HEK293 (cell line): ENCODE data around the gene EXD1.

Source experiments
- CTCF ChIA-PET: fragments of 350-600 bp; formaldehyde crosslinking; extraction: SDS; loops from one replicate; lab custom pipeline; 2021; ENCODE audit warnings: antibody characterized with exemption; lab: Yijun Ruan, JAX
- POLR2A ChIA-PET: fragments of 300-600 bp; formaldehyde crosslinking; extraction: SDS; loops from one replicate; lab custom pipeline; 2020; ENCODE audit warnings: antibody characterized with exemption, inconsistent platforms; lab: Yijun Ruan, JAX
- H3K27ac ChIP-seq: fragments of 200-500 bp; sonication (Bioruptor generic); 2 replicates; pipeline ENCODE4 v1.5.1; 2014; ENCODE audit warnings: low read depth, low read length, control low read depth, inconsistent platforms; ENCODE audit errors: extremely low read depth
- H3K36me3 ChIP-seq, 2 experiments: fragments of 200-500 bp in 1 of 2; sonication (Bioruptor generic) in 1 of 2; 1 replicate in 1 of 2; 2 replicates in 1 of 2; pipeline ENCODE4 v1.5.1; 2014 to 2017; ENCODE audit warnings: inconsistent platforms in 2 of 2, low read length in 2 of 2; ENCODE audit not compliant: control insufficient read depth in 2 of 2, insufficient read depth in 1 of 2
- H3K4me1 ChIP-seq: fragments of 200-500 bp; sonication (Bioruptor generic); 2 replicates; pipeline ENCODE4 v1.5.1; 2014; ENCODE audit warnings: mild to moderate bottlenecking, low read length, inconsistent platforms; ENCODE audit not compliant: control insufficient read depth, insufficient read depth
- H3K4me3 ChIP-seq: 2 replicates; pipeline ENCODE4 v1.5.1; 2011; ENCODE audit warnings: low read depth, mild to moderate bottlenecking, control low read depth, low read length, moderate library complexity
- H3K9me3 ChIP-seq: fragments of 200-500 bp; sonication (Bioruptor generic); 2 replicates; pipeline ENCODE4 v1.5.1; 2014; ENCODE audit warnings: low read depth, low read length, inconsistent platforms; ENCODE audit not compliant: control insufficient read depth, insufficient read depth
- BCL6B ChIP-seq: fragments of 450-650 bp; formaldehyde crosslinking; IDR thresholded peaks from 2 replicates; pipeline ENCODE4 v1.5.1; 2017; ENCODE audit warnings: missing biosample characterization, missing genetic modification characterization
- ELK4 ChIP-seq: IDR thresholded peaks from 2 replicates; pipeline ENCODE4 v1.6.1; 2011; ENCODE audit warnings: mild to moderate bottlenecking, low read depth, low read length, borderline replicate concordance
- OSR2 ChIP-seq: fragments of 450-650 bp; formaldehyde crosslinking; IDR thresholded peaks from 2 replicates; pipeline ENCODE4 v1.5.1; 2016; ENCODE audit warnings: missing biosample characterization, missing genetic modification characterization
- ZBTB20 ChIP-seq: fragments of 450-650 bp; formaldehyde crosslinking; IDR thresholded peaks from 2 replicates; pipeline ENCODE4 v1.5.1; 2016; ENCODE audit warnings: missing biosample characterization, missing genetic modification characterization
- ZBTB21 ChIP-seq: fragments of 450-650 bp; formaldehyde crosslinking; IDR thresholded peaks from 2 replicates; pipeline ENCODE4 v1.5.1; 2017; ENCODE audit warnings: missing biosample characterization, missing genetic modification characterization
- ZBTB49 ChIP-seq: fragments of 450-650 bp; formaldehyde crosslinking; IDR thresholded peaks from 2 replicates; pipeline ENCODE4 v1.5.1; 2016; ENCODE audit warnings: missing biosample characterization, missing genetic modification characterization, low read depth
- ZBTB8A ChIP-seq: fragments of 450-650 bp; formaldehyde crosslinking; IDR thresholded peaks from 2 replicates; pipeline ENCODE4 v1.5.1; 2016; ENCODE audit warnings: missing biosample characterization, missing genetic modification characterization
- ZNF341 ChIP-seq: fragments of 450-650 bp; formaldehyde crosslinking; IDR thresholded peaks from 2 replicates; pipeline ENCODE4; 2016; ENCODE audit warnings: low read depth, missing biosample characterization, missing genetic modification characterization
- ZNF366 ChIP-seq: fragments of 450-650 bp; formaldehyde crosslinking; conservative IDR thresholded peaks from 2 replicates; pipeline ENCODE4 v1.5.1; 2016; ENCODE audit warnings: missing biosample characterization, missing genetic modification characterization
- ZNF513 ChIP-seq: fragments of 450-650 bp; IDR thresholded peaks from 2 replicates; pipeline ENCODE4 v1.5.1; 2018; ENCODE audit warnings: missing biosample characterization, missing genetic modification characterization
- ZNF544 ChIP-seq: fragments of 450-650 bp; formaldehyde crosslinking; IDR thresholded peaks from 2 replicates; pipeline ENCODE4 v1.5.0; 2017; ENCODE audit warnings: missing biosample characterization, missing genetic modification characterization
- ZNF701 ChIP-seq: fragments of 450-650 bp; formaldehyde crosslinking; IDR thresholded peaks from 2 replicates; pipeline ENCODE4 v1.5.1; 2016; ENCODE audit warnings: missing biosample characterization, missing genetic modification characterization
- TF ChIP-seq, protein P1 (sequence below): fragments of 450-650 bp; formaldehyde crosslinking; IDR thresholded peaks from 2 replicates; pipeline ENCODE4 v1.5.1; 2016; ENCODE audit warnings: missing biosample characterization, missing genetic modification characterization
- TF ChIP-seq, protein P2 (sequence below): fragments of 450-650 bp; formaldehyde crosslinking; IDR thresholded peaks from 2 replicates; pipeline ENCODE4 v1.5.1; 2016; ENCODE audit warnings: missing biosample characterization, missing genetic modification characterization

The EXD1 gene

GRCh38 chr15:41256103-41256502, 25.5 kb upstream of the EXD1 start:
- H3K4me1 ChIP-seq: no peaks in the 10 kb centered on the region
- TF ChIP-seq ZBTB20 (tag by site-specific recombination) (no peak), ZBTB8A (no peak), BCL6B (tag by site-specific recombination) (no peak), ZBTB49 (tag by site-specific recombination) (no peak), ZBTB21 (tag by site-specific recombination) (no peak), ZNF513 (no peak), ZNF701 (tag by site-specific recombination) (no peak), ZNF341 (tag by site-specific recombination) (no peak), ELK4 (no peak), ZNF366 (tag by site-specific recombination) (no peak)
- TF ChIP-seq, protein P1, sequence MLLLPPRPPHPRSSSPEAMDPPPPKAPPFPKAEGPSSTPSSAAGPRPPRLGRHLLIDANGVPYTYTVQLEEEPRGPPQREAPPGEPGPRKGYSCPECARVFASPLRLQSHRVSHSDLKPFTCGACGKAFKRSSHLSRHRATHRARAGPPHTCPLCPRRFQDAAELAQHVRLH (tag by site-specific recombination): no peak
- no peak overlapping the region for H3K27ac ChIP-seq
- ChIA-PET CTCF (no interaction called here), POLR2A (no interaction called here)
- no peaks in the 10 kb centered on the region for H3K9me3 ChIP-seq
- H3K36me3 ChIP-seq: peaks cover 0 to 5% of the 10 kb centered on the region in 2 experiments; a peak in 2 of 3 replicates
- no peak overlapping the region for H3K4me3 ChIP-seq

DNA sequence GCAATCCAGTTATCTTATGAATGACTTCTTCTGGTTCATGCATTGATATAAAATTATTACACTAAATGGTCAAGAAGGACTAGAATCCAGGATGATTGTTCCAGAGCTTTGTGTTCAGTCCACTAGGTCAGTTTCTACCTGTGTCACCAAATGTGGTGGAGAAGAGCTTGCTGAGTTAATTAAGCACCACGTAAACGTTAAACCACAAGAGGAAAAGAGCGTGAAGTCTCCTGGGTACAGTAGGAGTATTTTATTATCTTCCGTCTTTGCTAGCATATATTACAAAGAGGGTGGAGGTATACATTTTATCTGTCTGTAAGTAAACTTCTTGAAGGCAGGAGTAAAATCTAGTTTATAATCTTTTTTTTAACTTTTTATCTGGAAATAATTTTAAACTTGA, 24.0 kb upstream of the EXD1 start:
- H3K4me3 ChIP-seq: no peak overlapping the region
- H3K27ac ChIP-seq: no peak overlapping the region
- no peak for TF ChIP-seq OSR2 (tag by site-specific recombination)
- TF ChIP-seq, protein P2, sequence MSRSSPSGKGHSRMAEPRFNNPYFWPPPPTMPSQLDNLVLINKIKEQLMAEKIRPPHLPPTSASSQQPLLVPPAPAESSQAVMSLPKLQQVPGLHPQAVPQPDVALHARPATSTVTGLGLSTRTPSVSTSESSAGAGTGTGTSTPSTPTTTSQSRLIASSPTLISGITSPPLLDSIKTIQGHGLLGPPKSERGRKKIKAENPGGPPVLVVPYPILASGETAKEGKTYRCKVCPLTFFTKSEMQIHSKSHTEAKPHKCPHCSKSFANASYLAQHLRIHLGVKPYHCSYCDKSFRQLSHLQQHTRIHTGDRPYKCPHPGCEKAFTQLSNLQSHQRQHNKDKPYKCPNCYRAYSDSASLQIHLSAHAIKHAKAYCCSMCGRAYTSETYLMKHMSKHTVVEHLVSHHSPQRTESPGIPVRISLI (tag by site-specific recombination): no peak
- no peak for TF ChIP-seq ZNF341 (tag by site-specific recombination)
- no peak for TF ChIP-seq ZNF544 (tag by site-specific recombination)
- ChIA-PET POLR2A (no interaction called here), CTCF (no interaction called here)
- no peaks in the 10 kb centered on the region for H3K4me1 ChIP-seq
- H3K36me3 ChIP-seq: peaks cover 0 to 5% of the 10 kb centered on the region in 2 experiments; a peak in 2 of 3 replicates
- H3K9me3 ChIP-seq: no peaks in the 10 kb centered on the region
